GM21447 (cell line): ENCODE measurements around the gene SELE.
A peak's percentile ranks its signal among the peaks of the same experiment; 100 is the strongest.
"Not testable (repeated sequence)": the region's sequence is repeated elsewhere in the genome, so short reads cannot be mapped to it uniquely, and the experiment has no call there.

ENCODE experiments used
- ATAC-seq: cut with Tn5 transposase; IDR thresholded peaks from one replicate; pipeline ENCODE4 v1.9.1; 2021; ENCODE audit not compliant: unreplicated experiment

The SELE gene

DNA sequence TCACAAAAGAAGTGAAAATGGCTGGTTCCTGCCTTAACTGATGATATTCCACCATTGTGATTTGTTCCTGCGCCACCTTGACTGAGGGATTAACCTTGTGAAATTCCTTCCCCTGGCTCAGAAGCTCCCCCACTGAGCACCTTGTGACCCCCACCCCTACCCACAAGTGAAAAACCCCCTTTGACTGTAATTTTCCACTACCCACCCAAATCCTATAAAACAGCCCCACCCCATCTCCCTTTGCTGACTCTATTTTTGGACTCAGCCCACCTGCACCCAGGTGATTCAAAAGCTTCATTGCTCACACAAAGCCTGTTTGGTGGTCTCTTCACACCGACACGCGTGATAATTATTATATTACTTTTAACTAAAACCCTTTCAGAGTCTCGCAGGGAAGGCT is 45.5 kb downstream of the SELE start:
- ATAC-seq: not testable (repeated sequence)

DNA sequence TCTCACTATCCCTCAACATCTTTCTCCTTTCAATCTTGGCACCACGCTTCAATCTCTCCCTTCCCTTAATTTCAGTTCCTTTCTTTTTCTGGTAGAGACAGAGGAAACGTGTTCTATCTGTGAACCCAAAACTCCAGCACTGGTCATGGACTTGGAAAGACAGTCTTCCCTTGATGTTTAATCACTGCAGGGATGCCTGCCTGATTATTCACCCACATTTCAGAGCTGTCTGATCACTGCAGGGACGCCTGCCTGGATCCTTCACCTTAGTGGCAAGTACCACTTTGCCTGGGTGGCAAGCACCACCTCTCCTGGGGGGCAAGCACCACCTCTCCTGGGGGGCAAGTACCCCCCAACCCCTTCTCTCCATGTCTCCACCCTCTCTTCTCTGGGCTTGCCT is 50.2 kb downstream of the SELE start:
- no peak for ATAC-seq

DNA sequence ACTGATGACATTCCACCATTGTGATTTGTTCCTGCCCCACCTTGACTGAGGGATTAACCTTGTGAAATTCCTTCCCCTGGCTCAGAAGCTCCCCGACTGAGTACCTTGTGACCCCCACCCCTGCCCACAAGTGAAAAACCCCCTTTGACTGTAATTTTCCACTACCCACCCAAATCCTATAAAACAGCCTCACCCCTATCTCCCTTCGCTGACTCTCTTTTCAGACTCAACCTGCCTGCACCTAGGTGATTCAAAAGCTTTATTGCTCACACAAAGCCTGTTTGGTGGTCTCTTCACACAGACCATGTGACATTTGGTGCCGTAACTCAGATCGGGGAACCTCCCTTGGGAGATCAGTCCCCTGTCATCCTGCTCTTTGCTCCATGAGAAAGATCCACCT is 50.7 kb downstream of the SELE start:
- ATAC-seq: not testable (repeated sequence)

DNA sequence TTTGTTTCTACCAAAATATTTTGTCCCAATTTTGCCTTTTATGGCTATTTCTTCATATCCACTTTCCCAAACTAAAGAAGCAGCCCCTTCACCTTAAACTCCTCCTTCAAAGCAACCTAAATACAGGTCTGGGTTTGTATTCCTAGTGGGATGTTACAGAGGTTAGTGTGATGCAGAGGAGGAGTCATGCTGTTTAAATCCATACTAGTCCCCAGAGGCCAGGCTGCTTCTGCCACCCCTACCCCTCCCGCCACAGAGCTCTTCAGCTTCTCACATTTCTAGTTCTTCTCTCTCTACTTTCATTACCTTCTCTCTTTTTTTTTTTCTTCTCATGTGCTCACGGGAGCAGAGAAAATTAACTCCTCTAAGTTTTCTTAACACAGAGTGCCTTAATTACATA is 51.8 kb downstream of the SELE start:
- ATAC-seq: no peak

DNA sequence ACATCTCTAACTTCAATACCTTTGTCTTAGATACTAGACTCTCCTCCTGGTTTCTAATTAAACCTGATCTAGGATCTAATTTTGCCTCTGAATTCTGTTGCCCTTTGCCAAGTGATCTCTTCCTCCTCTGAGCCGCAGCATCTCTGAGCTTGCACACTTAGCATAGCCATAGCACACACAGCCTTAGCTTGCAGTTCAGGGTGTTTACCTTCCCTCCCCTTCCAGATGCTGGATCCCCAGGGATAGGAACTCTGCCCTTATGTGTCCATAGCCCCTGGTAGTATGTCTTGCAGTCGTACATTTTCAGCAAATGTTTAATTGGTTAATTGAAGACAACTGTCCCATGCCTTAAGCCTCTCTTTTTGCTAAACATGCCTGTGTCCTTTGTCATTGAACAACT is 52.7 kb downstream of the SELE start:
- peak; percentile 17 for ATAC-seq

DNA sequence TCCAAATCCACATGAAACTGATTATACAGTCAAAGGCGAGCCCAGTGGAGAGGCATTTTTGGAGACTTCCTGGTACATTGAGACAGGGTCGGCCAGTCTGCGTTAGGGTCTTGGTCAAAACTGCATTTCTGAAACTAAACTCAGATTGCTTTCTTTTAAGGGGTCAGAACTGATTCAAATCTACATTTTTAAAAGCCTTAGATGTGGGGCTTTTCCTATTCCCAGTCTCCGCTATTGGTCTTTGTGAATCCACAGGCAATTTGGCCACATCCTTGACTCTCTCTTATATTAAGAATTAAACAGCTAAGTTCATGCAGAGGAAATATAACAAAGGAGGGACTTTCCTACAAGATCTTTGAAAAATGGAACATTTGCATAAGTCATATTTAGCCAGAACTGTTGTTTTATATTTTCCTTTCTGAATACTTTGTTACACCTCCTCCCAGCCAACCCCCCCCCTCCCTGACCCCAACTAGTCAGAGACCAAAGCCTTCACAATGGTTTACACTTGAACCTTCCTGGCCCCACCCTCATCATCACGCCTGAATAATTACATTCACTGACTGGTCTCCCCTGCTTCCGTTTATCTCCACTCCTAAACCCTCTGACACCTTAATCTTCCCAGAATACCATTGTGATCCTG is 53.4 kb downstream of the SELE start:
- ATAC-seq: peak; percentile 60

DNA sequence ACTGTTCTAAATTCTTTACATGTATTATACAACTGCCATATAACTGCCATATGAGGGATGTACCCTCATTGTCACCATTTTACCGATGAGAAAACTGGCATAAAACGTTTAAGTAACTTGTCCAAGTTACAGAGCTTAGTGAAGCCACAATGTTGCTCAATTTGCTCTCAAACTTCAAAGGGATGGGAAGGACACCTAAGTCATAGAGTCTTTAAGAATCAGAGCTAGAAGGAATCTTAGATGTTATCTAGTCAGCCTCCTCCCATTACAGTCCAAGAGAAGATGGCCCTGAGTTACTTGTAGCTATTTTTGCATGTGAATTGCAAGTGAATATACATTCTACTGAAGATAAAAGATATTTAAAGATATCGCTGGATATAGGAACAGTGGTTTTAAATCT is 54.2 kb downstream of the SELE start:
- ATAC-seq: no peak

DNA sequence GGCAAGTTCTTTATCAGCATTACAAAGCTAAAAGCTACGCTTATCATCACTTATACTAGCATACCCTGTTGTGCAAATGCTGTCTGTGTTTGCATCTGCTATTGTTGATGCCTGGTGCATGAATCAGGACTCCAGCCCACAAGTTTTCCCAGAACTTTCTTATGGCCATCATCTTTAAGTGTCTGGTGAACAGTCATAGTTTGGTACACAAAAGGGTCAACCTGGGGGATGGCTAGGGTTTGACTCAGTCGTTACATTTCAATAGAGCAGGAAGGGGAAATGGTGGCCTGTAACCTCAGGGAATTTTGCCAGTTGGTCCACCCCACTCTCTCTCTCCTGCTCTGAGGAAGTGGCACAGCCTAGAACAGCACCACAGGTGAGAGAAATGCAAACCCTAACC is 57.9 kb downstream of the SELE start:
- ATAC-seq: no peak
